ENCODE measurements around the gene RAPGEF1.

GRCh38 chr9:131704988-131705387 lies 34.9 kb downstream of the RAPGEF1 start:
- no peak for TF ChIP-seq EZH2 (IDR thresholded peaks at IDR 0.05; ENCODE audit: insufficient read depth, poor library complexity, severe bottlenecking)
- TF ChIP-seq EZH2phosphoT487 (IDR thresholded peaks at IDR 0.05; ENCODE audit: insufficient read depth, low read depth), result no peak
